GM18868 (cell line): ENCODE data around the gene CDH18.
"Not testable (repeated sequence)": the region's sequence is repeated elsewhere in the genome, so short reads cannot be mapped to it uniquely, and the experiment has no call there.

Experiments used
- ATAC-seq: cut with Tn5 transposase; IDR thresholded peaks from one replicate; pipeline ENCODE4 v1.9.1; 2021; ENCODE audit warnings: mild to moderate bottlenecking, moderate library complexity; ENCODE audit not compliant: unreplicated experiment

The CDH18 gene

DNA sequence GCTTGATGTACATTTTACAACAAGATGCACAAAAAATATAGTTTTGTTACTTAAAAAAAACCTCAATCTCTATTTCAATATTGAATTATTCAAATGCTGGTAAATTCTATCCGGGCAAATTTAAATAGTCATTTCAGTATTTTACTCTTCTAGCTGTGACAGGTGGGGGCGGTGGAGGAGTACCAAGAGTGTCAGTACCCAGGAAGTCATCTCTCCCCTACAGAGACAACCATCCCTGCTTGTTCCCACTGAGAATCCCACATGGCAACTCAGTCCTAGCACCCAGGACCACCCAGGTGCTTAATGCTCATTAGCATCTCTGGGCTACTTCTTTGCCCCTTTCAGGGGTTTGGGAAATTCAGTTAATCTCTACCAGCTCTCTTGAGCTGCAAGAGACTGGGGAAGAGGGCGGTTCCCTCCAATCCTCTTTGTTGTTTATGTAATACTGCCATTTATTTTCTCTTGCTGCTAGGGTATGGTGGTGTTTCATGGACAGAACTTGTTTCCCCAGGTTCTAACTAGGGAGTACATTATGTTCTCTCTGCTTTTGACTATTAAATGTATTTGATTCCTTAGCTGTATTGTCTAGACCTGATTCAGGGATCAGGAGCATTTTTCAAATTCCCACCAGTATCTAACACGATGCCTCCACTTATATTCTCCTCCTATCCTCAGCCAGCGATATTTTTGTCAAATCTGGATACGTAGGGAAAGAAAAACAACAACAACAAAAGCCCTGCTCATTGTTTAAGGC is 122.5 kb downstream of the CDH18 start:
- ATAC-seq, result no peak

DNA sequence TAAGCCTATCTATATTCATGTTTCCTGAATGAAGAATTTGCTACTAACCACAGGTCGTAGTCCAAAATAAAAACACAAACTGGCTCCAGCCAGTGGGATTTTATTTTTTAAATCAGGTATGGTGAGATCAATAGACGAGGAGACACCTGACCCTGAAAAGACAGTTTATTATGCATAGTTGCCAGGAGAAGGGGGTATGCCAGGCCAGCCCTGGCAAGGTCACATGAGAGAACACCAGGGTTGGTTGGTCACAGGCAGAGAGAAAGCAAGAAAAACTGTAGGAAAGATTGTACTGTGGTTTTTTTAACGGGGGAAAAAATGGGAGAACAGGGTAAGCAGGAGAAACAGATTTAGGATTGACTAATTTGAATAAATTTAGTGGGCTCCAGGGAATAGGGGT is 125.3 kb downstream of the CDH18 start:
- no peak for ATAC-seq

- ATAC-seq, result no peak
Measured at GRCh38 chr5:19859020-19859419, 129.0 kb downstream of the CDH18 start.

GRCh38 chr5:19855931-19856330 is 132.1 kb downstream of the CDH18 start:
- no peak for ATAC-seq

GRCh38 chr5:19855453-19855852 is 132.5 kb downstream of the CDH18 start:
- ATAC-seq, result no peak

GRCh38 chr5:19855031-19855430 is 133.0 kb downstream of the CDH18 start:
- ATAC-seq, result no peak

DNA sequence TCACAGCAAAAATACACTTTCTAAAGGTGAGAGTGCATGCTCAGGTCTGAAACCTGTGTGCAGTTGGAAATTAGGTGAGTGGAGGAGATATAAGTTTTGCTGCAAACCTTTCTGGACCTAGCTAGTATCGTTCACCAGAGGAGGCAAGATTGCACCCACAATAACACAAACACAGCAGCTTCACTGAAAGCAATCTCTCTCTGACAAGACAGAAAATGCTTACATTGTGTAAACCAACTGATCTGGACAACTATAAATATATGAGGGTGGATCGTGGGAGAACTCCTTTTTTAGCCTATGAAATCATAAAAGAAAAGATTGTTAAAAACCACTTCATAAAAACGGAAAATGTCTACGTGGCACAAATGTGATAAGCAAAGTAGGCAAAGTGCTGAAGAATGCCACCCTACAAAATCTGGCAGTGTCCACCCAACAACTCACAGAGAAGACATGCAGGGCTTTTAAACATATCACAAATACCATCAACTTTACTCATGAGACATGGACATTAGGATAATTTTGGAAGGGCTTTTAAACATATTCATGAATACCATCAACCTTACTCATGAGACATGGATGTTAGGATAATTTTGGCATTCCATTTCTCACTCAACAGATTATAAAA is 134.3 kb downstream of the CDH18 start:
- ATAC-seq, result no peak

DNA sequence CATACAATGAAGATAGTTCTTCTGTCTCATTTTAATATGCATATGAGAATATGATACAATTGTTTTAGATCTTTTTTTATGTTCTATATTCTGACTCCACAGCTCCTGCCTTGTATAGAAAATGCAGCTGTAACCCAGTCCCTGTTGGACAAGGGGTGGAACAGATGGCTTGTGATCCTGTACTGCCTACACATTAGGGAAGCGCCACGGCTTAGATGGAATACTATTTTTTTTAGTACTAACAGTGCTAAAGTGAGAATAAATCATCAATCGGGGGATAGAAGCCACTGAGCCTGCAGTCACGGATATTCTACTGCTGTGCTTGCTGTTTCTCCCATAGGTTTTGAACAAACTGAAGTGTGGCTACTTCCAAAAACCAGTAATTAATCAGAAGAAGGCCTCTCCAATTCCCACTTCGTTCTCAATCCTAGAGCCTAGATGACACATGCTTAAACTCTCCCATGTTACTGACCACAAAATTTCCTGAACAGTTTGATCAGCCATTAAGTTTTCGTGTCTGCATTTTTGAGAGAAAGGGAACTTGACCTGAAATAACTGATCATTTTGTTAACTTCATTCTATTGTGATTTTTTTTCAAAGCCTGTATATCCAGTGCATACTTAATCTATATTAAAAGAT is 150.3 kb downstream of the CDH18 start:
- no peak for ATAC-seq

DNA sequence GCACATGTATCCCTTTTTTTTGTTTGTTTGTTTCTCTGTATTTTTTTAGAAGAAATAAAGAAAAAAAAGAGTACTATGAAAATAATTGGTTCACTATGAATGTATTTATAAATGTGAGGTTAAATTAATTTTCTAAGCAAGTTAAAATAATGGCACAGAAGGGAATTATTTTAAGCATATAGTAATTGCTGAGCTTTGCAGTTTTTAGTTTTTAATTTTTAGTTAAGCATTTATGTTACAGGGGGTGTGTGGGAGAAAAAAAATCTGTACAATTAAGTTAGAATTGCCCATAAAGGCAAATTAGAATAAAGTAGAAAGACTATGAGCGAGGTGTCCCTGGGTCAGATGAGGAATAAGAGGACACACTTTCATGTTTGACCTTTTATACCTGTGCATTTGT is 152.6 kb downstream of the CDH18 start:
- ATAC-seq, result no peak

DNA sequence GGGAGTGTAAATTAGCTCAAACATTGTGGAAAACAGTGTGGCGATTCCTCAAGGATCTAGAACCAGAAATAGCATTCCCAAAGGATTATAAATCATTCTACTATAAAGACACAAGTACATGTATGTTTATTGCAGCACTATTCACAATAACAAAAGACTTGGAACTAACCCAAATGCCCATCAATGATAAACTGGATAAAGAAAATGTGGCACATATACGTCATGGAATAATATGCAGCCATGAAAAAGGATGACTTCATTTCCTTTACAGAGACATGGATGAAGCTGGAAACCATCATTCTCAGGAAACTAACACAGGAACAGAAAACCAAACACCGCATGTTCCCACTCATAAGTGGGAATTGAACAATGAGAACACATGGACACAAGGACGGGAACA is 175.3 kb downstream of the CDH18 start:
- not testable (repeated sequence) for ATAC-seq

DNA sequence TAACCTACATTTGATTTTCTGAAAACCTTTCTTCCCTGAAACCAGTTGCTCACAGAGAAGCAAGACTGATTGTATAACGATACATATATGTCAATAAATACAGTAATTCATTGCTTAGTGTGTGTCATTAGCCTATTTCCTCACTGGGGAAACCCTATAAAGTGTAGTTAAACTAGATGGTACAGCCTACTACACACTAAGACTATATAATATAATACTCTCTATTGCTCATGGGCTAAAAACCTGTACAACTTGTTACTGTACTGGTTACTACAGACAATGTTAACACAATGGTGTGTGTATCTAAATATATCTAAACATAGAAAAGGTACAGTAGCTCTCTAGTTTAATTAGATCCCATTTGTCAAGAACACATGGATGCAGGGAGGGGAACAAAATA is 181.2 kb downstream of the CDH18 start:
- ATAC-seq, result no peak

- no peak for ATAC-seq
Measured at GRCh38 chr5:19802686-19803085, 185.3 kb downstream of the CDH18 start.

- no peak for ATAC-seq
Measured at GRCh38 chr5:19795218-19795617, 192.8 kb downstream of the CDH18 start.

GRCh38 chr5:19790829-19791466 is 197.1 kb downstream of the CDH18 start:
- ATAC-seq, result no peak

DNA sequence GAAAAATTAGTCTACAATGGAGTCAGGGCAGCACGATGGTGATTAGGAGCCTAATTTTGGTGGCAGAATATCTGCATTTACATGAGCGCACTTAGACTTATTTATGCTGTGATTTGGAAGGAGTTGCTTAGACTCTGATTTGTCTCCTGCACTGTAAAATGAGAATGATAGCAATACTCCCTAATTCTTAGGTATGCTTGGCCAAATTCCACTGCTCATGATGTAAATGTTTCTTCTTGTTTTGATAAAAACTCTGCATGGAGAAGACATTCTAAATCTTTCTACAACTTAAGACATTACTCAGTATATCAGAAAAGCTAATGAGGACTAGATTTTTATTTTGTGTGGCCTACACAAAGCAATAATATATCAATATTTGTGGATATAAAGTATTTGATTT is 205.4 kb downstream of the CDH18 start:
- no peak for ATAC-seq

DNA sequence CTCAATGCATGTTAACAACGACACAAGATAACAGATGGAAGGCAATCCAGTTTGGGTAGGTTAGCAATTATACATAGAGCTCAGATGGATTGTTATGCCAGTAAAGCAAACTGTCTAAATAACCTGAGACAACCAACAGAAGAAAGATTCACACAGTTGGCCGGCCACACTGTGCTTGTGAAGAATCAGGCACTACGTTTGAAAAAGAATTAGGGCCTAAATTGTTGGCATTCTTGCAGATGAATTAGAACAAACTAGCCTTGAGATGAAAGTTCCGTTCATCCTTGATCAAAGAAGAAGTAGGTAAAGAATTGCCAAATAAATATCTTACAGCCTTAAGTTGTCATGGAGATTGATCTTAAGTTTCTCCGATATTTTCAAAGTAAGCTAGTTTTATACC is 210.6 kb downstream of the CDH18 start:
- ATAC-seq, result no peak

GRCh38 chr5:19776886-19777285 is 211.1 kb downstream of the CDH18 start:
- not testable (repeated sequence) for ATAC-seq

DNA sequence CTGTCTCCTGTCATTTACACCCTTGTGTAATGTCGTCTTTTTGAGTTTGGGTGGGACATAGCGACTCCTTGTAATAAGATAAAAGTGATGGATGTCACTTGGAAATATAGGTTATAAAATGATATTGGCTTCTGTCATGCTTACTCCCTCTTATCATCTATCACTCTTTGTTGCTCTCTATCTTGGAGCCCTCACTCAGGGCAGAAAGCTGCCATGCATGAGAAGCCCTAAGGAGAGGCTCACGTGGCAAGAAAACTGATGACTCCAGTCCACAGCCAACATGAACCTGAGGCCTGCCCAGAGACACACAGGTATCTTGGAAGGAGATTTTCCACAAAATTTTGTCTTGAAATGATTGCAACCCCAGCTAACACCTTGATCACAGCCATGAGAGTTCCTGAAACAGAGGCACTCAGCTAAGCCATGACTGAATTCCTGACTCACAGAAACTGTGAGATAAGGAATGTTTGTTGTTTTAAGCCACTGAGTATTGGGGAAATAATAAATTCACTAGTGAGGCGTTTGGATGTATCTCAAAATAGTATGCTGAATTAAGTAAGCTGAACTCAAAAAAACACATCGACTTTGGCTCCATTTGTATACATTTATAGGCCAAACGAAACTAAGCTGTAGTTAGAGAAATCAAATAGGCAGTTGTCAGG is 216.7 kb downstream of the CDH18 start:
- no peak for ATAC-seq

- ATAC-seq, result no peak
Measured at GRCh38 chr5:19770396-19770795, 217.6 kb downstream of the CDH18 start.

GRCh38 chr5:19767987-19768386 is 220.0 kb downstream of the CDH18 start:
- ATAC-seq, result no peak

GRCh38 chr5:19753579-19753978 is 234.4 kb downstream of the CDH18 start:
- no peak for ATAC-seq
